ENCODE data around the gene NDUFA6.
A peak's percentile ranks its signal among the peaks of the same experiment; 100 is the strongest.
"Not testable (repeated sequence)": the region's sequence is repeated elsewhere in the genome, so short reads cannot be mapped to it uniquely, and the experiment has no call there.

Gene NDUFA6

DNA sequence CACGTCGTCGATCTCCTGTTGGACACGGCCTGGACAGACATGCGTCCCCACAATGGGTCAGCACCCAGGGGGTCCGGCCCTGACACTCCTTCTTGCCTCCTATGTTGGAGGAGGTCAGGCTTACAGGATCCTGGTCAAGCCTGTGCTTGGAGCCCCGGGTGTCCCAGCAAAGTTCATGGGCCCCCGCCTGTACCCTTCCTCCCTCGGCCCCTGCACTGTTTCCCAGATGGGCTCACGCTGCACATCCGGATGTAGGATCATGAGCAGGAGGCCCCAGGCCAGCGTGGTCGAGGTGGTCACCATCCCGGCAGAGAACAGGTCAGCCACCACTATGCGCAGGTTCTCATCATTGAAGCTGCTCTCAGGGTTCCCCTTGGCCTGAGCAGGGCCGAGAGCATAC, 37.0 kb upstream of the NDUFA6 start:
- no peak for DNase-seq (ENCODE audit: extremely low read depth, insufficient read length)
- Histone ChIP-seq H3K36me3 (ENCODE audit: control insufficient read depth, insufficient read depth, low read length) (no peaks in the 10 kb centered on the region), H3K27me3 (replicated peaks; ENCODE audit: control insufficient read depth, insufficient read depth, low read length) (no peaks in the 10 kb centered on the region), H3K4me3 (replicated peaks; ENCODE audit: low read depth, low read length) (no peak overlapping the region)
- TF ChIP-seq, protein P1, sequence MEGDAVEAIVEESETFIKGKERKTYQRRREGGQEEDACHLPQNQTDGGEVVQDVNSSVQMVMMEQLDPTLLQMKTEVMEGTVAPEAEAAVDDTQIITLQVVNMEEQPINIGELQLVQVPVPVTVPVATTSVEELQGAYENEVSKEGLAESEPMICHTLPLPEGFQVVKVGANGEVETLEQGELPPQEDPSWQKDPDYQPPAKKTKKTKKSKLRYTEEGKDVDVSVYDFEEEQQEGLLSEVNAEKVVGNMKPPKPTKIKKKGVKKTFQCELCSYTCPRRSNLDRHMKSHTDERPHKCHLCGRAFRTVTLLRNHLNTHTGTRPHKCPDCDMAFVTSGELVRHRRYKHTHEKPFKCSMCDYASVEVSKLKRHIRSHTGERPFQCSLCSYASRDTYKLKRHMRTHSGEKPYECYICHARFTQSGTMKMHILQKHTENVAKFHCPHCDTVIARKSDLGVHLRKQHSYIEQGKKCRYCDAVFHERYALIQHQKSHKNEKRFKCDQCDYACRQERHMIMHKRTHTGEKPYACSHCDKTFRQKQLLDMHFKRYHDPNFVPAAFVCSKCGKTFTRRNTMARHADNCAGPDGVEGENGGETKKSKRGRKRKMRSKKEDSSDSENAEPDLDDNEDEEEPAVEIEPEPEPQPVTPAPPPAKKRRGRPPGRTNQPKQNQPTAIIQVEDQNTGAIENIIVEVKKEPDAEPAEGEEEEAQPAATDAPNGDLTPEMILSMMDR (IDR thresholded peaks at IDR 0.05; ENCODE audit: insufficient read depth, low read length, poor library complexity, severe bottlenecking): no peak

DNA sequence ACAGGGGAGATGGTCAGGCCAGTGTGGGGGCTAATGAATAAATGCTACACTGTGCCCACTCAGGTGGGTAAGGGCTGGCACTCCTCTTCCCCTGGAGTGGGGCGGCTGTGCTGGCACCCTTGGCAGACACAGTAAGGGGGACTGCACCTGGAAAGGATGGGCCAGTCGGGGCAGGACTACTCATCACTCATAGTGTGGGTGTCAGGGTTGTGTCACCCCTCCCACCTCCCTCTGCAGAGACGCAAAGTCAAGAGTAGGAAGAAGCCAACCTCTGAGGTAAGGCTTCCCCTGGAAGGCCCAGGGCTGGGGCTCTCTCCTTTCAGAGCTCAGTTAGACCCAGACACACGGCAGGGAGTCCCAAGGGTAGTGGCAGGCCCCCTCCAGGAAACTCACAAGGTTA, 33.0 kb upstream of the NDUFA6 start:
- DNase-seq (ENCODE audit: extremely low read depth, insufficient read length); H3K36me3 ChIP-seq (ENCODE audit: control insufficient read depth, insufficient read depth, low read length); H3K4me3 ChIP-seq (replicated peaks; ENCODE audit: low read depth, low read length); H3K27me3 ChIP-seq (replicated peaks; ENCODE audit: control insufficient read depth, insufficient read depth, low read length): not testable (repeated sequence)

DNA sequence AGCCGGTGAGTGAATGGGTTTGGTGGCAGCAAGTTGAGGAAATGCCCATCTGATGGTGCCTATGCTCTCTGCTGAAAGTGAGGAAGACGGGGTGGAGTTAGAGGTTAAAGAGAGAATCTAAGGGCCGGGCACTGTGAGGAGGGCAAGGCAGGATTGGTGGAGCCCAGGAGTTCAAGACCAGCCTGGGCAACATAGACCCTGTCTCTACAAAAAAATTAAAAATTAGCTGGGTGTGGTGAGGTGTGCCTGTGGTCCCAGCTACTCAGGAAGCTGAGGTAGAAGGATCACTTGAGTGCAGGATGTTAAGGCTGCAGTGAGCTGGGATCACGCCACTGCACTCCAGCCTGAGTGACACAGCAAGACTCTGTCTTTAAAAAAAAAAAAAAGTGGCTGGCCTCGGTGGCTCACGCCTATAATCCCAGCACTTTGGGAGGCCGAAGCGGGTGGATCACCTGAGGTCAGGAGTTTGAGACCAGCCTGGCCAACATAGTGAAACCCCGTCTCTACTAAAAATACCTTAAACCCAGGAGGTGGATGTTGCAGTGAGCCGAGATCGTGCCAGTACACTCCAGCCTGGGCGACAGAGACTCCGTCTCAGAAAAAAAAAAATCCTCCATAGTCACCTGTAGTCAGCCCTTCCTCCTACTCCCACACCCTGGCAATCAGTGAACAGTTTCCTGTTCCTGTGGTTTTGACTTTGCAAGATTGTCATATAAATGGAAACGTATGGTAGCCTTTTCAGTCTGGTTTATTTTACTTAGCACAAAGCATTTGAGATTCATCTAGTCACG, 29.9 kb upstream of the NDUFA6 start:
- H3K4me3 ChIP-seq (replicated peaks; ENCODE audit: low read depth, low read length); H3K27me3 ChIP-seq (replicated peaks; ENCODE audit: control insufficient read depth, insufficient read depth, low read length); DNase-seq (ENCODE audit: extremely low read depth, insufficient read length); H3K36me3 ChIP-seq (ENCODE audit: control insufficient read depth, insufficient read depth, low read length): not testable (repeated sequence)

DNA sequence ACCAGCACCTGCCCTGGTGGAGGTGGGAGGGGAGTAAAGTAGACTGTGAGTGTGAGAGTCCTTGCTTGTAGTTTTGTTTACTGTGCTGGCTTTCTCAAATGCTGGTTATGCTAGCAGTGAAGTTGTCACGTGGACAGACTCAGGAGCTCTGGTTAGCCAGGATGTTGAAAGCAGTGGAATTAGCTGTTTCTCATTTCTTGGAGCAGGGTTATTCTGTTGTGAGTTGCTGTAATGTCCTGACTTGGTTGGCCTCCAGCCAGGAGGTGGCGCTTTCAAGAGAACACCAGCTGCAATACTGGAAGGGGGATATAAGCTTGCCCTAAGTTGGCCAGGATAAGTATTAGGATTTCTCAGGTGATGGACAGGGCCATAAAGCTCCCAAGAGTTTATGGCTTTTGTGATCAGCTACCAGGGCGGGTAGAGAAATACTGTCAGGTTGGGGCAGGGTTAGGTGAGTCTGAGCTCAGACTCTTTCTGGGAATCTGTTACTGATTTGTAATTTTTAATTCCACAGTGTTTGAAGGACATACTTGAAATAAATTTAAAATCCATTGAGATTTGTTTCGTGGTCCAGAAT, 26.4 kb upstream of the NDUFA6 start:
- DNase-seq (ENCODE audit: extremely low read depth, insufficient read length): no peak
- Histone ChIP-seq H3K27me3 (replicated peaks; ENCODE audit: control insufficient read depth, insufficient read depth, low read length) (no peaks in the 10 kb centered on the region), H3K36me3 (ENCODE audit: control insufficient read depth, insufficient read depth, low read length) (no peaks in the 10 kb centered on the region), H3K4me3 (replicated peaks; ENCODE audit: low read depth, low read length) (no peak overlapping the region)
- TF ChIP-seq, protein P1 (IDR thresholded peaks at IDR 0.05; ENCODE audit: insufficient read depth, low read length, poor library complexity, severe bottlenecking): peak; percentile 12

DNA sequence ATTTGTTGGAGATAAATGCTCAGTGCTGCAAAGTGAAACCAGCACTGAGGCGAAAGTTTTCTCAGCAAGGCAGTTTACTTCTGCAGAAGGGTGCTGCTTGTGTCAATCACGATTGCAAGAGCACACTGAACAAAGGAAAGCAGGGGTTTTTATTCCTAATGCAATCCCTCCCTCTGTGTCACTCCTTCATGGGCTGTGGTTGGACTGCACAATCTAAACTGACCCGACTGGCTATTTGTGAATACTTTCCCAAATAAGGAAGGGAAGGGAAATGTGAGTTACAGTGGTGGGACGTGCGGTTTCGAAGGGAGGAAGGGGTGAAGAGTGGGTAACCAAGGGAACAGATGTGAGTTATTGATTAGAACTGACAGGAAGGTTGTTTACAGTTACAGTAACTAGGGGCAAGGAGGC, 24.9 kb upstream of the NDUFA6 start:
- H3K4me3 ChIP-seq (replicated peaks; ENCODE audit: low read depth, low read length); DNase-seq (ENCODE audit: extremely low read depth, insufficient read length); H3K36me3 ChIP-seq (ENCODE audit: control insufficient read depth, insufficient read depth, low read length); H3K27me3 ChIP-seq (replicated peaks; ENCODE audit: control insufficient read depth, insufficient read depth, low read length): not testable (repeated sequence)

GRCh38 chr22:42114721-42115120, 24.1 kb upstream of the NDUFA6 start:
- H3K27me3 ChIP-seq (replicated peaks; ENCODE audit: control insufficient read depth, insufficient read depth, low read length): no peaks in the 10 kb centered on the region
- DNase-seq (ENCODE audit: extremely low read depth, insufficient read length): no peak
- TF ChIP-seq, protein P1 (IDR thresholded peaks at IDR 0.05; ENCODE audit: insufficient read depth, low read length, poor library complexity, severe bottlenecking): peak; percentile 12
- H3K36me3 ChIP-seq (ENCODE audit: control insufficient read depth, insufficient read depth, low read length): no peaks in the 10 kb centered on the region
- H3K4me3 ChIP-seq (replicated peaks; ENCODE audit: low read depth, low read length): no peak overlapping the region

DNA sequence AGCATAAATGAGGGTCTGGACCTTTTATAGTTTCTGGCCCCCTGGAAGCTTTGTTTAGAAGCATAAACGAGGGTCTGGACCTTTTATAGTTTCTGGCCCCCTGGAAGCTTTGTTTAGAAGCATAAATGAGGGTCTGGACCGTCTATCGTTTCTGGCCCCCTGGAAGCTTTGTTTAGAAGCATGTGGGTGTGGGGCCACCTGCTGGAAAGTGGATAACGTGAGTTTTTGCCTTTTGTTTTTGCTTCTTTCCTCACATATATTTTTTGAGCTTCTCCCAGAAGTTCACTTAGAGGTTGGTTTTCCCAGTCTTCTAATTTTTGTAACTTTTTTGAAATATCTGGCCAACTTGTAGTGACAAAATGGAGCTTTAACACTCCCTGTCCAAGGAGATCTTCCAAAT, 22.2 kb upstream of the NDUFA6 start:
- H3K27me3 ChIP-seq (replicated peaks; ENCODE audit: control insufficient read depth, insufficient read depth, low read length); H3K36me3 ChIP-seq (ENCODE audit: control insufficient read depth, insufficient read depth, low read length); H3K4me3 ChIP-seq (replicated peaks; ENCODE audit: low read depth, low read length); DNase-seq (ENCODE audit: extremely low read depth, insufficient read length): not testable (repeated sequence)
- TF ChIP-seq, protein P1 (IDR thresholded peaks at IDR 0.05; ENCODE audit: insufficient read depth, low read length, poor library complexity, severe bottlenecking): peak; percentile 28

All from GM06990 (cell line).